ENCODE data around the gene HDDC3. TPM values are rescaled to one million over a fixed set of nuclear protein-coding genes. Genes with fewer than 3 reads are reported as not detected.

Gene HDDC3
- polyA plus RNA-seq, 3 donors = 19.2 to 20.1 (median 19.9) TPM

GRCh38 chr15:90893175-90894090, 38.9 kb downstream of the HDDC3 start:
- DNase-seq = no peak

- DNase-seq = no peak
Observed at GRCh38 chr15:90892498-90893174, 39.7 kb downstream of the HDDC3 start.

GRCh38 chr15:90892023-90892422, 40.3 kb downstream of the HDDC3 start:
- no peak for DNase-seq

- no peak for DNase-seq
Observed at GRCh38 chr15:90891346-90891949, 40.9 kb downstream of the HDDC3 start.

GRCh38 chr15:90890839-90891238, 41.5 kb downstream of the HDDC3 start:
- no peak for DNase-seq

GRCh38 chr15:90889736-90890456, 42.5 kb downstream of the HDDC3 start:
- no peak for DNase-seq

- DNase-seq = no peak
Observed at GRCh38 chr15:90889313-90889730, 43.0 kb downstream of the HDDC3 start.

- DNase-seq = no peak
Observed at GRCh38 chr15:90887037-90887481, 45.3 kb downstream of the HDDC3 start.

GRCh38 chr15:90886291-90886614, 46.1 kb downstream of the HDDC3 start:
- no peak for DNase-seq

GRCh38 chr15:90885432-90886290, 46.7 kb downstream of the HDDC3 start:
- DNase-seq = peak; percentile 56

- no peak for DNase-seq
Observed at GRCh38 chr15:90884719-90885431, 47.5 kb downstream of the HDDC3 start.

- DNase-seq = peak; percentile 70
Observed at GRCh38 chr15:90883976-90884718, 48.2 kb downstream of the HDDC3 start, which contains the start of gene FES. TSS of gene FES (plus strand) at chr15:90884504. CDS start at chr15:90885046, 542 bp downstream.

- no peak for DNase-seq
Observed at GRCh38 chr15:90883526-90883975, 48.8 kb downstream of the HDDC3 start.

GRCh38 chr15:90882781-90883525, 49.4 kb downstream of the HDDC3 start:
- no peak for DNase-seq

- DNase-seq = no peak
Observed at GRCh38 chr15:90881978-90882721, 50.2 kb downstream of the HDDC3 start.

- no peak for DNase-seq
Observed at GRCh38 chr15:90881181-90881977, 51.0 kb downstream of the HDDC3 start.

All from renal pelvis (tissue), 4 donors.